Measurements from ENCODE around the gene STK32C. TPM values are rescaled to one million over a fixed set of nuclear protein-coding genes. Genes with fewer than 3 reads are reported as not detected.

Gene STK32C
- total and polyA plus RNA-seq, 2 donors (not counting 1 experiment from before 2014, with no cell fraction given): 9.9 to 16.8 TPM

DNA sequence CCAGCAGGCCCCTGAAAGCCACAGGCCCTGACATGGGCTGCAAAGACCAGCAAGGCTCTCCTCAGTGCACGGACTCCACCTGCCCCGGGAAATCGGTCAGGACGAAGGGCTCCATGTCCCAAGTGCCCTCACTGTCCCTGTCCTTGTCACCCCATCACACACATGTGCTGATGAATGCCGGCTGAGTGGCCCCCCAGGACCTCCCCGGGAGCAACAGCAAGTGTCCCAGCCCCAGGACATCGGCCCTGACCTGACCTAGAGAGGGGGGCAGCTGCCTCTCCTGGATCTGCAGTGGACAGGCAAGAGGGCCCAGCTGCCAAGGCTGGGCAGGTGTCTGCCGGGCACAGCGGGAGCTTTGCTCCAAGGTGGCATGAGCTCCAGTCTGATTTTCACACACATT lies 49.8 kb downstream of the STK32C start:
- H3K4me2 ChIP-seq (replicated peaks; ENCODE audit: low read depth, low read length, poor library complexity, severe bottlenecking): no peak overlapping the region
- no peak overlapping the region for H3K4me3 ChIP-seq (ENCODE audit: control extremely low read depth in 1 of 5, extremely low read depth in 1 of 5, insufficient read depth in 1 of 5, low read depth in 2 of 5, low read length in 4 of 5)
- Mint-ChIP-seq H3K27ac (no peak overlapping the region), H3K27me3 (no peaks in the 10 kb centered on the region), H3K4me1 (no peaks in the 10 kb centered on the region), H3K4me3 (no peak overlapping the region), H3K9me3 (ENCODE audit: insufficient read depth) (no peaks in the 10 kb centered on the region)
- H3K27ac ChIP-seq (ENCODE audit: low read length in 2 of 2): no peak overlapping the region
- no peaks in the 10 kb centered on the region for H4K20me1 ChIP-seq (ENCODE audit: control insufficient read depth, insufficient read depth, low read length, poor library complexity, severe bottlenecking)
- no peaks in the 10 kb centered on the region for H3K36me3 ChIP-seq (replicated peaks in 1 of 2; ENCODE audit: control extremely low read depth in 1 of 2, control insufficient read depth in 1 of 2, extremely low read depth in 1 of 2, insufficient read depth in 2 of 2, low read length in 1 of 2)
- no peak overlapping the region for H3K9ac ChIP-seq (ENCODE audit: low read length)
- ChIA-PET POLR2A (no interaction called here), CTCF (no interaction called here)
- no peak overlapping the region for H2AFZ ChIP-seq (ENCODE audit: insufficient read depth, low read depth, low read length, poor library complexity, severe bottlenecking)
- ATAC-seq (ENCODE audit: low read depth) (no peak), DNase-seq (no peak)
- TF ChIP-seq EZH2 (IDR thresholded peaks at IDR 0.05; ENCODE audit: borderline replicate concordance, insufficient read depth, low read depth, low read length, poor library complexity, severe bottlenecking): no peak
- TF ChIP-seq, protein P1, sequence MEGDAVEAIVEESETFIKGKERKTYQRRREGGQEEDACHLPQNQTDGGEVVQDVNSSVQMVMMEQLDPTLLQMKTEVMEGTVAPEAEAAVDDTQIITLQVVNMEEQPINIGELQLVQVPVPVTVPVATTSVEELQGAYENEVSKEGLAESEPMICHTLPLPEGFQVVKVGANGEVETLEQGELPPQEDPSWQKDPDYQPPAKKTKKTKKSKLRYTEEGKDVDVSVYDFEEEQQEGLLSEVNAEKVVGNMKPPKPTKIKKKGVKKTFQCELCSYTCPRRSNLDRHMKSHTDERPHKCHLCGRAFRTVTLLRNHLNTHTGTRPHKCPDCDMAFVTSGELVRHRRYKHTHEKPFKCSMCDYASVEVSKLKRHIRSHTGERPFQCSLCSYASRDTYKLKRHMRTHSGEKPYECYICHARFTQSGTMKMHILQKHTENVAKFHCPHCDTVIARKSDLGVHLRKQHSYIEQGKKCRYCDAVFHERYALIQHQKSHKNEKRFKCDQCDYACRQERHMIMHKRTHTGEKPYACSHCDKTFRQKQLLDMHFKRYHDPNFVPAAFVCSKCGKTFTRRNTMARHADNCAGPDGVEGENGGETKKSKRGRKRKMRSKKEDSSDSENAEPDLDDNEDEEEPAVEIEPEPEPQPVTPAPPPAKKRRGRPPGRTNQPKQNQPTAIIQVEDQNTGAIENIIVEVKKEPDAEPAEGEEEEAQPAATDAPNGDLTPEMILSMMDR (IDR thresholded peaks at IDR 0.05): no peak
- H3K4me1 ChIP-seq (ENCODE audit: control insufficient read depth in 2 of 2, insufficient read depth in 2 of 2, low read length in 2 of 2): no peaks in the 10 kb centered on the region
- 90% methylated on average over 8 of the region's 9 CpGs for WGBS (ENCODE audit: insufficient coverage)
- H3K27me3 ChIP-seq (replicated peaks in 1 of 4; ENCODE audit: control extremely low read depth in 1 of 4, control insufficient read depth in 3 of 4, insufficient read depth in 4 of 4, low read length in 3 of 4): no peaks in the 10 kb centered on the region
- intact Hi-C loops (cut with micrococcal nuclease): no loop called here
- H3K79me2 ChIP-seq (ENCODE audit: control insufficient read depth, insufficient read depth, low read length): no peaks in the 10 kb centered on the region
- H3K9me3 ChIP-seq (ENCODE audit: control extremely low read depth in 1 of 3, control insufficient read depth in 2 of 3, insufficient read depth in 1 of 3, low read length in 2 of 3): peaks cover 0 to 3% (median 0%) of the 10 kb centered on the region in 3 donors

DNA sequence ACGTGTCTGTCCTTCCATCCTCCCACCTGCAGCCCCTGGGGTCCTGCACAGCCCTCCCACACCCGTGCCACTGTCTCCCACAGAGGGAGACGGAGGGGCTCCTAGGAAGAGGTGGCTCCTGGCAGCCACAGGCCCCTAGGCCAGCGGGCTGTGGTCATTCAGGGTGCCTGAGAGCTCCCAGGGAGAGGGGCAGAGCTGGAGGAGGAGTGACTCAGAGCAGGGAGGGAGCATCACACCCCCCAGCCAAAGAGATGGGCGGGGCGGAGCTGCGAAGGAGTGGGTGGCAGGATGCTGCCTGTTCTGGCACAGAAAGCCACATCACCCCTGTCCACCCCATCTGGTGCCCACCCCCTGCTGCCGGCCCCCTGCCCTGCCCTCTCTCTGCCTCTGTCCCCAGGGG lies 50.5 kb downstream of the STK32C start:
- ChIA-PET CTCF (no interaction called here), POLR2A (no interaction called here)
- no peak overlapping the region for H2AFZ ChIP-seq (ENCODE audit: insufficient read depth, low read depth, low read length, poor library complexity, severe bottlenecking)
- H3K27ac ChIP-seq (ENCODE audit: low read length in 2 of 2): no peak overlapping the region
- TF ChIP-seq EZH2 (IDR thresholded peaks at IDR 0.05; ENCODE audit: borderline replicate concordance, insufficient read depth, low read depth, low read length, poor library complexity, severe bottlenecking): no peak
- TF ChIP-seq, protein P1 (IDR thresholded peaks at IDR 0.05): no peak
- H3K9ac ChIP-seq (ENCODE audit: low read length): no peak overlapping the region
- H3K4me1 ChIP-seq (ENCODE audit: control insufficient read depth in 2 of 2, insufficient read depth in 2 of 2, low read length in 2 of 2): no peaks in the 10 kb centered on the region
- Mint-ChIP-seq H3K27me3 (no peaks in the 10 kb centered on the region), H3K27ac (no peak overlapping the region), H3K4me1 (no peaks in the 10 kb centered on the region), H3K4me3 (no peak overlapping the region), H3K9me3 (ENCODE audit: insufficient read depth) (no peaks in the 10 kb centered on the region)
- H3K79me2 ChIP-seq (ENCODE audit: control insufficient read depth, insufficient read depth, low read length): no peaks in the 10 kb centered on the region
- intact Hi-C loops (cut with micrococcal nuclease): no loop called here
- no peak overlapping the region for H3K4me3 ChIP-seq (ENCODE audit: control extremely low read depth in 1 of 5, extremely low read depth in 1 of 5, insufficient read depth in 1 of 5, low read depth in 2 of 5, low read length in 4 of 5)
- ATAC-seq (ENCODE audit: low read depth): no peak
- H3K36me3 ChIP-seq (replicated peaks in 1 of 2; ENCODE audit: control extremely low read depth in 1 of 2, control insufficient read depth in 1 of 2, extremely low read depth in 1 of 2, insufficient read depth in 2 of 2, low read length in 1 of 2): no peaks in the 10 kb centered on the region
- 91% methylated on average over 7 of the region's 8 CpGs for WGBS (ENCODE audit: insufficient coverage)
- no peak overlapping the region for H3K4me2 ChIP-seq (replicated peaks; ENCODE audit: low read depth, low read length, poor library complexity, severe bottlenecking)
- H3K9me3 ChIP-seq (ENCODE audit: control extremely low read depth in 1 of 3, control insufficient read depth in 2 of 3, insufficient read depth in 1 of 3, low read length in 2 of 3): peaks cover 0 to 3% (median 0%) of the 10 kb centered on the region in 3 donors
- H3K27me3 ChIP-seq (replicated peaks in 1 of 4; ENCODE audit: control extremely low read depth in 1 of 4, control insufficient read depth in 3 of 4, insufficient read depth in 4 of 4, low read length in 3 of 4): no peaks in the 10 kb centered on the region
- no peaks in the 10 kb centered on the region for H4K20me1 ChIP-seq (ENCODE audit: control insufficient read depth, insufficient read depth, low read length, poor library complexity, severe bottlenecking)
- no peak for DNase-seq

Data from B cell (primary cell).